PC-9 (cell line): ENCODE data around the gene ZPBP2.

Experiments
- EZH2 ChIP-seq: fragments of 200-600 bp; sonication (generic); IDR thresholded peaks from 2 replicates; pipeline ENCODE4 v1.8.0; 2017; ENCODE audit warnings: antibody characterized with exemption, low read depth
- TF ChIP-seq, protein P1 (sequence below): fragments of 200-600 bp; sonication (generic); conservative IDR thresholded peaks from 2 replicates; pipeline ENCODE4 v1.6.1; 2017; ENCODE audit warnings: mixed run types, antibody characterized with exemption, mild to moderate bottlenecking, moderate library complexity

DNA sequence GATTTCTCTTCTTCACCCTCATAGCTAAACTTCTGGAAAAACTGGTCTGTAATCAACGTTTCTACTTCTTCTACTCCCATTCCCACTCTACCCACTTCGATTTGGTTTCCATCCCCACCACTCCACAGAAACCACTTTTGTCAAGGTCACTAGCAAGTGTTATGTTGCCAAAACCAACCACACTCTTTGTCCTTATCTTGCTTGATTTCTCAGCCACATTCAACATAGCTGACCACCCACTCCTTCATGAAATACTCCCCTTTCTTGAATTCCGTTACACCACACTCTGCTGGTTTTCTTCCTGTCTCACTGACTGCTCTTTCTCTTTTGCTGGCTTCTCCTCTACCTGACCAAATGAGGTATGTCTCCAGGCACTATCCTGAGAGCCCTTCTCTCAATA, 15.8 kb upstream of the ZPBP2 start:
- TF ChIP-seq, protein P1, sequence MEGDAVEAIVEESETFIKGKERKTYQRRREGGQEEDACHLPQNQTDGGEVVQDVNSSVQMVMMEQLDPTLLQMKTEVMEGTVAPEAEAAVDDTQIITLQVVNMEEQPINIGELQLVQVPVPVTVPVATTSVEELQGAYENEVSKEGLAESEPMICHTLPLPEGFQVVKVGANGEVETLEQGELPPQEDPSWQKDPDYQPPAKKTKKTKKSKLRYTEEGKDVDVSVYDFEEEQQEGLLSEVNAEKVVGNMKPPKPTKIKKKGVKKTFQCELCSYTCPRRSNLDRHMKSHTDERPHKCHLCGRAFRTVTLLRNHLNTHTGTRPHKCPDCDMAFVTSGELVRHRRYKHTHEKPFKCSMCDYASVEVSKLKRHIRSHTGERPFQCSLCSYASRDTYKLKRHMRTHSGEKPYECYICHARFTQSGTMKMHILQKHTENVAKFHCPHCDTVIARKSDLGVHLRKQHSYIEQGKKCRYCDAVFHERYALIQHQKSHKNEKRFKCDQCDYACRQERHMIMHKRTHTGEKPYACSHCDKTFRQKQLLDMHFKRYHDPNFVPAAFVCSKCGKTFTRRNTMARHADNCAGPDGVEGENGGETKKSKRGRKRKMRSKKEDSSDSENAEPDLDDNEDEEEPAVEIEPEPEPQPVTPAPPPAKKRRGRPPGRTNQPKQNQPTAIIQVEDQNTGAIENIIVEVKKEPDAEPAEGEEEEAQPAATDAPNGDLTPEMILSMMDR = no peak
- TF ChIP-seq EZH2 = no peak
